Fibroblast of skin of right biceps (primary cell): ENCODE results near the gene AGPAT2.

Source experiments
- DNase-seq: peaks from one replicate; pipeline ENCODE4 v3.0.0-alpha.2; 2013

The AGPAT2 gene

GRCh38 chr9:136672431-136673087 is 14.7 kb downstream of the AGPAT2 start:
- no peak for DNase-seq

- no peak for DNase-seq
These were observed 15.4 kb downstream of the AGPAT2 start for GRCh38 chr9:136671646-136672430.

- DNase-seq: no peak
These were observed 16.0 kb downstream of the AGPAT2 start for GRCh38 chr9:136671254-136671614.

- DNase-seq: no peak
These were observed 16.5 kb downstream of the AGPAT2 start for GRCh38 chr9:136670576-136671253.

GRCh38 chr9:136669791-136670464 is 17.3 kb downstream of the AGPAT2 start:
- no peak for DNase-seq

- no peak for DNase-seq
These were observed 18.1 kb downstream of the AGPAT2 start for GRCh38 chr9:136668983-136669790.

GRCh38 chr9:136667940-136668760 is 19.1 kb downstream of the AGPAT2 start:
- no peak for DNase-seq

- DNase-seq: no peak
These were observed 19.9 kb downstream of the AGPAT2 start for GRCh38 chr9:136667214-136667939.

GRCh38 chr9:136666372-136667213 is 20.7 kb downstream of the AGPAT2 start:
- DNase-seq: no peak

GRCh38 chr9:136665704-136666371 is 21.4 kb downstream of the AGPAT2 start:
- DNase-seq: peak; percentile 8

- peak; percentile 25 for DNase-seq
These were observed 22.1 kb downstream of the AGPAT2 start for GRCh38 chr9:136665111-136665703.

GRCh38 chr9:136664000-136664915 is 23.0 kb downstream of the AGPAT2 start:
- DNase-seq: no peak

- DNase-seq: no peak
These were observed 24.3 kb downstream of the AGPAT2 start, which contains the start of gene EGFL7 for GRCh38 chr9:136662656-136663581. Gene EGFL7 (plus strand): TSS chr9:136662916. CDS start chr9:136668283, 5,367 bp downstream.

GRCh38 chr9:136662326-136662655 is 25.0 kb downstream of the AGPAT2 start:
- no peak for DNase-seq

GRCh38 chr9:136661641-136662325 is 25.5 kb downstream of the AGPAT2 start:
- DNase-seq: no peak

GRCh38 chr9:136660971-136661550 is 26.2 kb downstream of the AGPAT2 start:
- DNase-seq: no peak
